HG03558 (cell line): ENCODE measurements around the gene KLHL34.

Source experiments
- ATAC-seq: cut with Tn5 transposase; IDR thresholded peaks from one replicate; pipeline ENCODE4 v1.9.1; 2021; ENCODE audit warnings: moderate number of reproducible peaks; ENCODE audit not compliant: unreplicated experiment; ENCODE audit errors: extremely low read depth

KLHL34 gene

GRCh38 chrX:21658152-21658737, at the start of gene KLHL34:
Gene KLHL34 (minus strand): TSS chrX:21658330. CDS start chrX:21657788, 542 bp downstream.
- no peak for ATAC-seq

- no peak for ATAC-seq
Measured at GRCh38 chrX:21705225-21705624, 47.1 kb upstream of the KLHL34 start.

- ATAC-seq = no peak
Measured at GRCh38 chrX:21702725-21703124, 44.6 kb upstream of the KLHL34 start.

GRCh38 chrX:21700967-21701366, 42.8 kb upstream of the KLHL34 start:
- no peak for ATAC-seq

- no peak for ATAC-seq
Measured at GRCh38 chrX:21700275-21700674, 42.1 kb upstream of the KLHL34 start.

- ATAC-seq = no peak
Measured at GRCh38 chrX:21699136-21699535, 41.0 kb upstream of the KLHL34 start.

GRCh38 chrX:21698272-21698671, 40.1 kb upstream of the KLHL34 start:
- ATAC-seq = no peak

GRCh38 chrX:21691512-21692018, 33.4 kb upstream of the KLHL34 start:
- ATAC-seq = no peak

GRCh38 chrX:21683941-21684340, 25.8 kb upstream of the KLHL34 start:
- ATAC-seq = no peak

- no peak for ATAC-seq
Measured at GRCh38 chrX:21678048-21678612, 20.0 kb upstream of the KLHL34 start.

- no peak for ATAC-seq
Measured at GRCh38 chrX:21675931-21676330, 17.8 kb upstream of the KLHL34 start.

- ATAC-seq = no peak
Measured at GRCh38 chrX:21674430-21675186, 16.5 kb upstream of the KLHL34 start.

- no peak for ATAC-seq
Measured at GRCh38 chrX:21666679-21667078, 8.5 kb upstream of the KLHL34 start.

- ATAC-seq = no peak
Measured at GRCh38 chrX:21666252-21666651, 8.1 kb upstream of the KLHL34 start.

GRCh38 chrX:21662761-21663160, 4.6 kb upstream of the KLHL34 start:
- no peak for ATAC-seq

- ATAC-seq = no peak
Measured at GRCh38 chrX:21661316-21661715, 3.2 kb upstream of the KLHL34 start.

- no peak for ATAC-seq
Measured at GRCh38 chrX:21660156-21660555, 2.0 kb upstream of the KLHL34 start.

GRCh38 chrX:21659320-21659719, 1.2 kb upstream of the KLHL34 start:
- ATAC-seq = no peak

GRCh38 chrX:21658746-21659145, 616 bp upstream of the KLHL34 start:
- ATAC-seq = no peak

- ATAC-seq = no peak
Measured at GRCh38 chrX:21657318-21658151, 595 bp downstream of the KLHL34 start.
